Caki2 (cell line): ENCODE results near the gene CDH13. TPM values are rescaled to one million over a fixed set of nuclear protein-coding genes. Genes with fewer than 3 reads are reported as not detected.

Experiments used
- DNase-seq: peaks from one replicate; pipeline ENCODE4 v3.0.0-alpha.2; 2015; ENCODE audit warnings: low read depth
- in situ Hi-C: cut with HindIII; loops from 2 replicates; pipeline ENCODE4 v1.10.0; 2016; ENCODE audit warnings: low sequenced_read_pairs, low pct_unique_long_range_greater_than_20kb, mixed read lengths
- total RNA-seq: library from RNA; depleted of rRNA; stranded (reverse); fragments of >200 nt; shearing (Covaris generic); gene quantifications from 2 replicates; pipeline ENCODE4 v1.2.3, GENCODE V29; 2014; ENCODE audit warnings: low replicate concordance

The CDH13 gene
- total RNA-seq, 1 experiment from 2014 or later = not detected

DNA sequence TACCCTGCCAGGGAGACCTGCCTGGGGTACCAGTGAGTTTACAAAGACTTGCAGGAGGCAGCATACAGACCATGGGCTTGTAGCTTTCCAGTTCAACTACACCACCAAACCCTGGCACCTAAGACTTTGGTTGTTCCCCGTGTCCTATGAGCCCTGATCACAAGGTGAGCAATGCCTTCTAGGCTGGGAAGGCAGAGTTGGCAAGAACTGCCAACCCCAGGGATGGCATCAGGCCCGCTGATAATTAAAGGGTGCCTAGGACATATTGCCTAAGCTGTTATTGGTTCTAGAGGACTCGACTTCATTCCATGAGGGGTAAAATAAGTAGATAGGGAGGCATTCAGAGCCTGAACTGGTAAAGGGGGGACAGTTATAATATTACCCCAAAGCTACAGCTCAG is 41.3 kb downstream of the CDH13 start:
- DNase-seq = no peak
- in situ Hi-C loops = no loop called here

DNA sequence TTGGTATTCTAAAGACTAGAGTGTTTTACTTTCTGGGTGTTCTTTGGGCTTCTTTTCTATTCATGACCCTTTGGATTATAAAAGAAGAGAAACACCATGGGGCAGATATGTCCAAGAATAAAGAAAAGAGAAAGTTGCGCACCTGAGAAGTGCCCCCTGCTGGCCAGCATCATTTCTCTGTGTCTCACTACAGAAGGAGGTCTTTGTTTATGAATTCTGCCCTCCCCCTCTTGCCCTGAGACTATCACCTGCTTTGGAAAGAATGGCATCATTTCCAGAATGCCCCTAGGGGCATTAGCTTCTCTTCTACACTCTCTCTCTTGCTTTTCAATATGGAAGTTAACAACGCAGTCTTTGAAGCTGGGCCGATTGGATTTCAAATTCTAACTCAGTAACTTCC is 45.0 kb downstream of the CDH13 start:
- in situ Hi-C loops = no loop called here

DNA sequence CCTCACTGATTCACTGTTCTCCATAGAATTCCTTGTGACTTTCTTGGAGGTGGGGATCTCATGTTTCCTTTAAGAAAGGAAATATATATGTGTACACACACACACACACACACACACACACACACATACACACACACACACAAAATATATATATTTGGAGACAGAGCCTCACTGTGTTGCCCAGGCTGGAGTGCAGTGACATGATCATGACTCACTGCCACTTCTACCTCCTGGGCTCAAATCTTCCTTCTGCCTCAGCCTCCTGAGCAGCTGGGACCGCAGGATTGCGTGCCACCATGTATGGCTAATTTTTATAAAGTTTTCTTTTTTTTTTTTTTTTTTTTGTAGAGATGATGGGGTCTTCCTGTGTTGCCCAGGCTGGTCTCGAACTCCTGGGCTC is 45.9 kb downstream of the CDH13 start:
- in situ Hi-C loops = no loop called here
- DNase-seq = no peak

More for the DNA sequence above, 45.0 kb downstream of the CDH13 start:
- DNase-seq = no peak

DNA sequence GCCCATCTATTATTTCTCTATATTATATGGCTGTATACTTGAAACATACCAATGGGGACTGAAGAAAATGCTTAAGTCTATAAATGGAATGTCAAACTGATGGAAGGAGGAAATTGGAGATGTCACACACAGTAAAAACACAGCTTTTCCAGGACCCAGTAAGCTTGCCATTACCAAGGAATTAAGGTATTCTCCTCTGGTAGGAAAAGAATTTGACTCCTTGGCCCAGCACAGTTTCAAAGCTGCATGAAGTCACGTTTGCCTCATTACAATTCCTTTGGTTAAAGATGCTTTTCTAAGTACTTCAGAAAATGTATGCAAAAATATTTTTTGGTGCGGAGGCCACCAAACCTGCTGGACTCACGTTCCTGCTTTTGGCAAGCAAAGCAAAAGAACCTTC is 48.5 kb downstream of the CDH13 start:
- no peak for DNase-seq
- in situ Hi-C loops = no loop called here

DNA sequence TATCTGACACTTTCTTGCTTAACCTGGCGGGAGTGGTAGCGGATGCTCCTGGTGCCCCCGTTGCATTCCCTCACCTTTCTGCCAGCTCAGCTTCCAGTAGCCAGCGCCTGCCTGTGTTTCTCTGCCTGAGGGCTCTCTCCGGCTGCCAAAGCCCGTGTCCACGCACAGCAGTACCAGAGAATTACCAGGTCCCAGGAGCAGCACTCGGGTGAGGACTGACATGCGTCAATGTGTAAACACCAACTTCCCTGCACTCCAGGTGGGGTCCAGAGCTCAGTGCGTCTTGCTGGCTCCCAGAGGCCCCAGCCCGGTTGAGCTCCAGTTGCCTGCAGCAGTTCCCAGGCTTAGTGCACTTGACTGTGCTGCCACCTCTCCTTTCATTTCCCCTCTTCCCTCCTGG is 54.8 kb downstream of the CDH13 start:
- DNase-seq = no peak
- in situ Hi-C loops = no loop called here

DNA sequence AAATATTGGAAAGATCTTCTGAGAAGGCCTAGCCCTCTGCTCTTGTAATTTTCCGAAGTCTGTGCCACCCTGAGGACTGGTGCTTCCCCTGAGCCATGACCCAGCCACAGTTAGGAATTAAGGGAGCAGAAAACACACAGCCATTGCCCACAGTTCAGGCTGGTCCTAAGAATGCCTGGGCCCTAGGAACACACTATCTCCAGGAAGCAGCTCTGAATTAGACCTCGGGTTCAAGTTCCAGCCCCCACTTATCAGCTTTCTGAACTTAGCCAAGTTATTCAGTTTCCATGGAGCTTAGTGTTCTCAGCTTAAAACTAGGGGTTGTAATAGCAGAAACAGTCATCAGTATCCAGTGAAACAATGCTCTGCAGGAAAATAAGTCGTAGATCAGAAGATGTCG is 56.0 kb downstream of the CDH13 start:
- DNase-seq = no peak
- in situ Hi-C loops = no loop called here

DNA sequence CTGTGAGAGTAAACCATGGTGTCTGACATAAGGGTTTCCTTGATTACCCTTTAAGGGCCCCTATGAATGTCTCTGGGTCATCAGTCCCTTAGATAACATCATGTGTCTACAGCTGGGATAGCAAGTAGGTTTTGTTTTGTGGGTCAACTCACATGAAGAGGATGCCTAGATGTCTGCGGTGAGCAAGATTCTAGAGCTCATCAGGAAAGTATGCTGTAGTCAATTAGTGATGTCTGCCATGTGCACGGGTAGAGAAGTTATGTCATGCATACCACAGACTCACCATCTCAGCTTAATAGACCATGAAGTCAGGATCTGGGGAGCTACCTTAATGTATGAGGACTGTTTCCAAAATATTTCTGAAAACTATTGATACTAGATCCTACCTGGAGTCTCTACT is 57.5 kb downstream of the CDH13 start:
- no peak for DNase-seq
- in situ Hi-C loops = no loop called here

DNA sequence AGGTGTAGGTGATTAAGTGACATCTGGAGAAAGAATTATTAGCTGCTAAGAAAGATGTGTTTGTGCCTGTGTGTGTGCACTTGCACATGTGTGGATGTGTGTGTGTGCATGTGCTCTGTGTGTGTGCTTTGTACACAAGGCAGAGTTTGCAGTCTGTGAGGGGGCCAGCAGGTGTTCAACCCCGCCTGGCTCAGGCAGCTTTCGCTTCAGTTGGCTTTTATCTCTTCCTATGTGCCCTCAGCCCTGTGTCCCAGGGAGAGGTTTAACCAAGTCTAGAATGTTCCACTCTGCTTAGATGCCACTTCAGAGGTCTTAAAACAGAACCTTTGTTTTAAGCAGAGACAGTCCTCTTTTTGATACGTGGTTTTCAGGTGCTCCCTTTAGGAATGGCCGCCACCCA is 58.8 kb downstream of the CDH13 start:
- no peak for DNase-seq
- in situ Hi-C loops = no loop called here

DNA sequence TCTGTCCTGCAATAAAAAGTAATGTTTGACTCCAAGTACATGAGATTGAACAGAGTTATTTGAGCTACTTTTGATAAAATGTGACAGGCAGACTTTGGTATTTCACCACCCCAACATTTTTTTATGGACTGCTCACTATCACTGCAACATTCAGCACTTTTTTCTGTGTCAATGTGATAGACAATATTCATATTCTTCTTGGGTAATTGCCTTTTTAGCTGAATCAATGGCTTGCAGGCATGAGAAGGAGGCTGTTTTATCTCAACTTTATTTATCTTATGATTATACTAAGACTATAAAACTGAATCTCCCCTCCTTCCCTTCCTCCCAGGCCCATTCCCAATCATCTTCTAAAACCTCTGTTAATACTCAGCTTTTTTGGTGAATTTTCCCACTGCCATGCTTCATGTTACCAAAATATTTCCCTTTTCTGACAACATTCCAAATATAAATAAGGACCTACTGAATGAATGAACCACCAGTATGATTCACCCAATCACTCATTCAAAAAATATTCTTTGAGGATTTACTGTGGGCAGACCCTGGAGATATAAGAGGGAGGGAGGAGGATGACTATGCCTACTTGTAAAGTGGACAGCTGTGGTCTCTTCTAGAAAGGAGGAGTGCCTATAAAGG is 67.6 kb downstream of the CDH13 start:
- in situ Hi-C loops = no loop called here
- no peak for DNase-seq

DNA sequence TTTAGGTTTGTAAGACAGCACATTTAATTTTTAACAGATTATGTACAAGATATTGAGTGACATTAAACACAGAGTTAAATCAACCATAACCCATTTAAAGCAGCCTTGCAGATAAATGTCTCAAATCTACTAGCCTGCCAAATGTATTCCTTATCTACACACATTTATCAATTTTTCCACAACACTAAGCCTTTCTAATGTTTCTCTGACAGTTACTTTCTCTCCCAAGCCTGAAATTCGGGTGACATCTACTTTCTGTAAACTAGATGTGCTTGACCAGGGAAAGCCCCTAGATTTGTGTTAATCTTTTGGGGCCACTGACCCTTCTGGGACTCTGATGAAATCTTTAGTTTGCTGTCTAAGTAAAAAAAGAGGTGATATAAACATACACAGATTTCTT is 69.0 kb downstream of the CDH13 start:
- in situ Hi-C loops = no loop called here
- no peak for DNase-seq

DNA sequence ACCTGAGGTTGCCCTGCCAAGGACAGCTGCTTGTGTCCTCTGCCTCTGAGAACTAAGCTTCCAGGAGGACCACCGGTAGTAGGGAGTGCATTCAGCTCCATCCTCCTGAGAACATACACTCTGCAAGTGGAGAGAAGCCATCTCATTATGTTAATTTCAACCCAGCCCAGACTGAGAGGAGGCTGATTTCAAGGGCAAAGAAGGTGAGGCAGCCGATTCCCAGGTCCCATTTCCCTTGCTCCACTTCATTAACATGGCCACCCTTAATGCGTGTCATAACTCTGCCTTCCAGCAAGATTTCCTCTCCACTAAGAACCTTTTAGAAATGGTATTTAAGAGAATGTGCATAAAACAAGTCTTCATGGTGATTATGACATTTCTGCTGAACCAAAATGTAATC is 72.5 kb downstream of the CDH13 start:
- in situ Hi-C loops = no loop called here
- DNase-seq = no peak

DNA sequence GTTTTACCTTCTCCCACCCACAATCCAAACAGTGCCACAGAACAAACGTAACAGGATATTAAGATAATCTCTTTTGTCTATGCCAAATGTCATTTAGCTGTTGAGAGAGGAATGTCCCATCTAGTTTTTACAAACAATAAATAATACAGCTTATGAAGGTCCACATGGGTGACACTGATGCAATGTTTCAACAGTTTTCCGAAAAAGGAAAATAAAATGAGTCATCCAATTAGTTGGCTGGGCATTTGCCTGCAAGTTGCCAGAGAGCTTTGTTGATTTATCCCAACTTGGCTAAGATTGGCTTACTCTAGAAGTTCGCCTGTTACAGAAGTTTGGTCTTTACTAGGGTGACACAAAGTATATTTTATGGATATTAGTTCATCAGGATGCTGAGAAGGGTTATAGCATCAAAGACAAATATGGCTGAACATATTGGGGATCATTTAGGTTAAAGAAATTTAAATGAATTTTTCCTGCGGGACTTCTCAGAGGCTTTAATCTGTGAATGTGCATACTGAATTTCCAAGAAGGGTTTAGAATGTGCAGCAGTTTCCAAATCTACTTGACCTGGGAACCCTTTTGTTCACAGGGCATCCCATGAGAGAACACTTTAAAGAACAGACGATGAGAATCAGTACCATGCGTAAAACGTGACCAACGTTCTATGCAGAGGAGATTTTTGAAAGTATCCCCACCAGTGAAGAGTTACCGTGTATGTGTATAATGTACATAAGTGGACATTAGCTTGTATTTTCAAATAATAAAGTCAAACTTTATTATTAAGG is 73.1 kb downstream of the CDH13 start:
- in situ Hi-C loops = no loop called here
- peak; percentile 27 for DNase-seq

DNA sequence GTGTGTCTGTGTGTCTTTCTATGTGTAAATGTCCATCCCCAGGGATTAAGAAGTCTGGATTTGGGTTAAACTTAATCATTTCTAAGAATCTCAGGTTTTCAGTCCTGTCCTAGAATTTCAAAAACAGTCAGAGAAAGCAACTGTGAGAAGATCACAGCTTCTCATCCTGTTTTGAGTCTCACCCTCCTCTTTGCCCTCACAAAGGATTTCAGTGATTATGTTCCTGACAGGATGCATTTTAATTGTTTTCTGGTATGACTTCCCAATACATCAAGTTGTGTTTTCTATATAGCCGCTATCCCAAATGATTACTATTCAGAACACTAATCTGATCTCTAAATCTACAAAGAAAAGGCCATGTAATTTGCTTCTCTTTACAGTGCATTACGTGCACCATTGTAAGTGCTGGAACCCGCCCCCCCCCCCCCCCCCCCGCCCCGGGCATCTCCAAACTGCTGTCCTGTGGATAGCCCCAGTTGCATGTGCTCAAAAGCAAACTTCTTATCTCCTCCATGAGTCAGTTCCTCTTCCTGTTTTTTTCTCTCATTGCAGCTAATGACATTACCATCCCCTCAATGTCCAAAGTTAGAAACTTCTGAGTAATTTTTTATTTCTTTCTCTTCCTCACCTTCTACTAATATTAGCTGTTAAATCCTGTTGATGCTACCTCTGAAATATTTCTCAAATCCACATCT is 73.9 kb downstream of the CDH13 start:
- DNase-seq = no peak
- in situ Hi-C loops = no loop called here

DNA sequence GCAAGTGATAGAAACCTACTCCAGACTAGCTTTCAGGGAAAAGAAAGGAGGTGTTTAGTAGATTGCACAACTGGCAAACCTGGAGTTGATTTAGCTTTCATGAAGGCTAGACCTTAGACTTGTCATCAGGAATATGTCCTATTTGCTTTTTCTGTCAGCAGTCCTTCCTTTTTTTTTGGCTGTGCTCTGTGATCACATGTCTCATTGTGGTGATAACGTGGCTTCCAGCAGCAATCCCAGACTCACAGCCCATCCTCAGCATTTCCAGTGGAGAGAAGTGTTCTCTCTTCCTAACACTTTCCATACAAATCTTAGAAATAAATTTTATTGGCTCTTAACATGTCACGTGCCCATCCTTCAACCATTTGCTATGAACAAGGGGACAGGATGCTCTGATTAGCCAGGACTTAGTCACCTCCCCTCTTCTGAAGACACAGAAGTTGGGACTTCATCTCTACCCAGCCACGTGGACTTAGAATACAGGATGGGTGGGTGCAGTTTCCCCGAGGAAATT is 74.7 kb downstream of the CDH13 start:
- no peak for DNase-seq
- in situ Hi-C loops = no loop called here

DNA sequence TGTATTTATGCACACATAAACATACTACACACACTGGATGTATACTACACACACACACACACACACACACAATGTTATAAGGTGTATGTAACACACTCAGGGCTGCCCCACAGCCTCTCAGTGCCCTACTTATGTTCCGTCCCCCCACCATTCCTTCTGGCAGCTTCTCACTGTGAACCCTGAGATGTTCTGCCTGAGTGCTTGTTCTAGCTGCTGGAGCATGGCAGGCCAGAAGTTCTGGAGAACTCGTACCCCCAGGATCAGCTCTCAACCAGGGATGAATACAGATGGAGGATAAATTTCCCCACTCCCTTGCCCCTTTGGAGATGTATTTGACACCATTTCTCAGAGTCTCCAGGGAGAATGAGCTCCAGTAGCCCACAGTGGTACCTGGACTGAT is 76.4 kb downstream of the CDH13 start:
- DNase-seq = no peak
- in situ Hi-C loops = no loop called here

DNA sequence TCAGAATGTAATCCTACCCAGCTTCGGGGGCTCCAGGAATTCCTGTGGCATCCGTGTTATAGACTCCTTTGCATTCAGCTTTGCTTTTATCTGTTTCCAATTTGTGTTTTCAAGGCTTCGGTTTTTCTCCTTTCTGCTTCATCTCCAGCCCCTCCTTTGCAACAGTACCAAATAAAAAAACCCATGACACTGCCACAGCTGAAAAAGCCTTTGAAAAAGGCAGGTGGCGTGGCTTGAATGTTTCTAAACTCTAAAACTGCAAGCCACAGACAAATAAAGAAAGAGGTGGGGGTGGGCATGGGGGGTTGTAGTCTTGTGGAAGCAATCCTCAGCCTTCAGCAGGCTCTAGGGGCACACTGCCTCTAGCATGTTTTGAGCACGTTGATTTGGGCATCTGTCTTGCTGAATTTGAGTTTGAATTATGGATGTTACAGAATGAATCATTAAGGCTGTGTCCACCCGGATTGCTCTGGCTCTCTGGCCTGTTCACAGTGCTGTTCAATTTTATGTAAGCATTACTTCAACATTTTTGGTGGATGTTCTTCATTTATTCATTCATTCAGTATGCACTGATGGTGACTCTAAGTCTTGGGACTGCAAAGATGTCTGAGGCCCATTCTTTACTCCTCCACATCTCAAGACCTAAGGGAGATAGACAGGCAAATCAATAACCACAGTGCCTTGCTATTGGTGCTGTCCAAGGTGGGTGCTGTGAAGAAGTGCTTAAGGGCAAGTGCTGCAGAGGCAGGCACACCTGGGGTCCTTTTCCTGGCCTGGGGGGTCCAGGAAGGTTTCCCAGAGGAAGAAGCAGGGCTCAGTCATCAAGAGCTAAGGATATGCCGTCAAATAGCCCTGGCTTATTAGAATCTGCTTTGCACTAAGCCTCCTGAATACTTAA is 77.4 kb downstream of the CDH13 start:
- in situ Hi-C loops = no loop called here

DNA sequence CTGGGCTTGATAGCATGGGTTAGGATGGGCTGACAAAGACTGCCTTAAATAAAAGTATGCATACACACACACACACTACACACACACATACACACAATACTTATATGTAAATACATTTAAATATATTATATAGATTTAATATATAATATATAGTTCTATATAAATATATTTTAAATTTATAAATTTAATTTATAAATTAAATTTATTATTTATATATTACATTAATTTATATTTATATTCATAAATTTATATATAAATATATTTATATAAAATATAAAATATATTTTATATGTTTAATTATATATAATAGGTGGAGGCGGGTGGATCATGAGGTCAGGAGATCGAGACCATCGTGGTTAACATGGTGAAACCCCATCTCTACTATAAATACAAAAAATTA is 83.2 kb downstream of the CDH13 start:
- DNase-seq = no peak
- in situ Hi-C loops = no loop called here

More for the DNA sequence above, 77.4 kb downstream of the CDH13 start:
- no peak for DNase-seq

DNA sequence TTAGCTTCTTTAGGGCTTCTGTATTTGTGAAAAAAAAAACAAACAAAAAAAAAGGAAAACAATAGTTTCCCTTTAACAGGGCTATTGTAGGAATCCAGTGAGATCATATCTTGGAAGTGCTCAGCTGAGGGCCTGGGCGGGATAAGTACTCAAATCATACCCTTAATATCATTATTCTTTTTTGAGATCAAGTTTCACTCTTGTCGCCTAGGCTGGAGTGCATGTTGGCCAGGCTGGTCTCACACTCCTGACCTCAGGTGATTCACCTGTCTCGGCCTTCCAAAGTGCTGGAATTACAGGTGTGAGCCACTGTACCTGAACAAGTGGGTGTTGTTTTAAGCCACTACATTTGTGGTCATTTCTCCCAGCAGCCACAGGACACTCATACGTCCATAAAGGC is 87.0 kb downstream of the CDH13 start:
- in situ Hi-C loops = no loop called here
- no peak for DNase-seq
